ENCODE results near the gene PRELID3B.

DNA sequence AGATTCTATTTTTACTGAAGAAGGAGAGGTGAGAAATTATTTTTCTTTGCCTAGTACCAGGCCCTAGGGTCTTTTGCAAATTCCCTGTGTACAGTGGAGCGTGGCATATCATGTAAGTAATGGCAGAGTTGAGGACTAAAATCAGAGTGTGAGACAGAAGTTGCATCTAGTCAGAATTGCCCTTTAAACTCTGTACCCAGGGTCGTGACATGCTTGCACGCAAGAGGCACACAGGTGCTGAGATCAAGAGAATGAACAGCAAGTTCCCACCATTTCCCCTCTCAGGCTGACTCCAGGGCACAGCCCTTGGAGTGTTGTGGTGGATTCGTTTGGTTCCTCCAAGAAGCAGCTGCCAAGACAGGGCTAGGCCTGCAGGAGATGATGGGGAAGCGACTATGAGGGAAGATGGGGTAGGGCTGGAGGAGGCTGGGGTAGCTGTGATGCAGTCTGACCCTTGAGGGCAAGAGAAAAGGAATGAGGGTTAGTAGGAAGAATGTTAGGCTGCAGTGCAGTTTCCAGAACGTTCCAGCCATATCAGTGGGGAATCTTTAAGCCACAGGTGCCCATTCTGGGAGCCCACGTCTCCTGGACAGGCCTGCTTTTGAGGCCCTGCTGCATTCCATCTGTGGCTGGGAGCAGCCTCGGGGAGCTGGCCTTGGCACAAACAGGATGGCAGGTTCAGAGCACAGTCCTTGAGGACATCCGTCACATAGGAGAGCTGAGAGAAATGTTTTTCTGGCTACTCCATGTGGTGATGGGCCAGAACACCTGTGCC, 54.6 kb downstream of the PRELID3B start:
- TF ChIP-seq, protein P1, sequence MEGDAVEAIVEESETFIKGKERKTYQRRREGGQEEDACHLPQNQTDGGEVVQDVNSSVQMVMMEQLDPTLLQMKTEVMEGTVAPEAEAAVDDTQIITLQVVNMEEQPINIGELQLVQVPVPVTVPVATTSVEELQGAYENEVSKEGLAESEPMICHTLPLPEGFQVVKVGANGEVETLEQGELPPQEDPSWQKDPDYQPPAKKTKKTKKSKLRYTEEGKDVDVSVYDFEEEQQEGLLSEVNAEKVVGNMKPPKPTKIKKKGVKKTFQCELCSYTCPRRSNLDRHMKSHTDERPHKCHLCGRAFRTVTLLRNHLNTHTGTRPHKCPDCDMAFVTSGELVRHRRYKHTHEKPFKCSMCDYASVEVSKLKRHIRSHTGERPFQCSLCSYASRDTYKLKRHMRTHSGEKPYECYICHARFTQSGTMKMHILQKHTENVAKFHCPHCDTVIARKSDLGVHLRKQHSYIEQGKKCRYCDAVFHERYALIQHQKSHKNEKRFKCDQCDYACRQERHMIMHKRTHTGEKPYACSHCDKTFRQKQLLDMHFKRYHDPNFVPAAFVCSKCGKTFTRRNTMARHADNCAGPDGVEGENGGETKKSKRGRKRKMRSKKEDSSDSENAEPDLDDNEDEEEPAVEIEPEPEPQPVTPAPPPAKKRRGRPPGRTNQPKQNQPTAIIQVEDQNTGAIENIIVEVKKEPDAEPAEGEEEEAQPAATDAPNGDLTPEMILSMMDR (IDR thresholded peaks at IDR 0.05): no peak
- TF ChIP-seq POLR2A (IDR thresholded peaks at IDR 0.05) (no peak), EP300 (IDR thresholded peaks at IDR 0.05) (no peak)
